Testis (tissue), 2 donors: ENCODE data around the gene PCDHGA1.

ENCODE experiments used
- POLR2A ChIP-seq: fragments of 450-650 bp; IDR thresholded peaks from one replicate; pipeline ENCODE4 v1.6.1; 2017; ENCODE audit warnings: antibody characterized with exemption, mild to moderate bottlenecking, moderate library complexity
- TF ChIP-seq, protein P1 (sequence below), 3 experiments: fragments of 450-650 bp in 2 of 3; fragments of 200-600 bp in 1 of 3; sonication (generic) in 1 of 3; IDR thresholded peaks; one replicate each; pipeline ENCODE4 v1.5.1; 2016 to 2019; ENCODE audit warnings: antibody characterized with exemption in 3 of 3, mild to moderate bottlenecking in 2 of 3, moderate library complexity in 1 of 3

DNA sequence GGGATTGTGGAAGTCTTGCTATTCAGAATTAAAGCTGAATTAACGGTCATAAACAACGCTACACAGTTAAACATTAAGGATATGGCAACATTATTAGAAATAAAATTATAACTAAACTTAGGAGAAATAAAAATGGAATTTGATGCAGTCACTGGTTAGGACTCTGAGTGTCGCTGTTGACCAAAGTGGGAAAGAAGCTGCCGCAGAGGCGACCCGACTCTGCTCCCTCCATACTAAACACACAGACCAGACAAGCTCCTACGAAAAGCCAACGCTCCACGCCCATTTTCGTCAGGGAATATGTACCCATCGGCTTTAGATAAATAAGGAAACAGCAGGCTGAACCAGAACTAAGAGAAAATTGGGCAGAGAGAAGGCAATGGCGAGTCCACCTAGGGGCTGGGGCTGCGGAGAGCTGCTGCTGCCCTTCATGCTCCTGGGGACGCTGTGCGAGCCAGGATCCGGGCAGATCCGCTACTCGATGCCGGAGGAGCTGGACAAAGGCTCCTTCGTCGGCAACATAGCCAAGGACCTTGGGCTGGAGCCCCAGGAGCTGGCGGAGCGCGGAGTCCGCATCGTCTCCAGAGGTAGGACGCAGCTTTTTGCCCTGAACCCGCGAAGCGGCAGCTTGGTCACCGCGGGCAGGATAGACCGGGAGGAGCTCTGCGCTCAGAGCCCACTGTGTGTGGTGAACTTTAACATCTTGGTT lies 33.8 kb downstream of the PCDHGA1 start, which contains the start of gene PCDHGA5:
- TF ChIP-seq, protein P1, sequence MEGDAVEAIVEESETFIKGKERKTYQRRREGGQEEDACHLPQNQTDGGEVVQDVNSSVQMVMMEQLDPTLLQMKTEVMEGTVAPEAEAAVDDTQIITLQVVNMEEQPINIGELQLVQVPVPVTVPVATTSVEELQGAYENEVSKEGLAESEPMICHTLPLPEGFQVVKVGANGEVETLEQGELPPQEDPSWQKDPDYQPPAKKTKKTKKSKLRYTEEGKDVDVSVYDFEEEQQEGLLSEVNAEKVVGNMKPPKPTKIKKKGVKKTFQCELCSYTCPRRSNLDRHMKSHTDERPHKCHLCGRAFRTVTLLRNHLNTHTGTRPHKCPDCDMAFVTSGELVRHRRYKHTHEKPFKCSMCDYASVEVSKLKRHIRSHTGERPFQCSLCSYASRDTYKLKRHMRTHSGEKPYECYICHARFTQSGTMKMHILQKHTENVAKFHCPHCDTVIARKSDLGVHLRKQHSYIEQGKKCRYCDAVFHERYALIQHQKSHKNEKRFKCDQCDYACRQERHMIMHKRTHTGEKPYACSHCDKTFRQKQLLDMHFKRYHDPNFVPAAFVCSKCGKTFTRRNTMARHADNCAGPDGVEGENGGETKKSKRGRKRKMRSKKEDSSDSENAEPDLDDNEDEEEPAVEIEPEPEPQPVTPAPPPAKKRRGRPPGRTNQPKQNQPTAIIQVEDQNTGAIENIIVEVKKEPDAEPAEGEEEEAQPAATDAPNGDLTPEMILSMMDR (IDR thresholded peaks at IDR 0.05): no peak
- TF ChIP-seq POLR2A: no peak
